ENCODE results near the gene GRK5.

DNA sequence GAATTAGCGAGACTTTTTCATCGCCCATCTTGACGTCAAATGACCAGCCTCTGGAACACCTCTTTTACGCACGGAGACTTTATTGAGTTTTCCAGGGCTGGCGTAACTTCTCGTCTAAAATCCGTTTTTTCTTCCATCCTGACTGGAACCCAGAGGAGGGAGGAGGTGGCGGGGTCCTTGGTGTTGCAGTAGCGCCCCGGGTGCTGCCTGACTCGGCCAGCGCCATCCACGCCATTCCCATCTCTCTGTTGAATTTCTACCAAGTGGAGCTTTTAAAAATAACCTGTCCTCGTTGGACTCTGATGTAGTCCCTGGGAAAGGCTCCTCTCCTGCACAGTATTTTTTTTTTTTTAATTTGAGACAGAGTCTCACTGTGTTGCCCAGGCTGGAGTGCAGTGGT lies 179.3 kb downstream of the GRK5 start:
- TF ChIP-seq, protein P1, sequence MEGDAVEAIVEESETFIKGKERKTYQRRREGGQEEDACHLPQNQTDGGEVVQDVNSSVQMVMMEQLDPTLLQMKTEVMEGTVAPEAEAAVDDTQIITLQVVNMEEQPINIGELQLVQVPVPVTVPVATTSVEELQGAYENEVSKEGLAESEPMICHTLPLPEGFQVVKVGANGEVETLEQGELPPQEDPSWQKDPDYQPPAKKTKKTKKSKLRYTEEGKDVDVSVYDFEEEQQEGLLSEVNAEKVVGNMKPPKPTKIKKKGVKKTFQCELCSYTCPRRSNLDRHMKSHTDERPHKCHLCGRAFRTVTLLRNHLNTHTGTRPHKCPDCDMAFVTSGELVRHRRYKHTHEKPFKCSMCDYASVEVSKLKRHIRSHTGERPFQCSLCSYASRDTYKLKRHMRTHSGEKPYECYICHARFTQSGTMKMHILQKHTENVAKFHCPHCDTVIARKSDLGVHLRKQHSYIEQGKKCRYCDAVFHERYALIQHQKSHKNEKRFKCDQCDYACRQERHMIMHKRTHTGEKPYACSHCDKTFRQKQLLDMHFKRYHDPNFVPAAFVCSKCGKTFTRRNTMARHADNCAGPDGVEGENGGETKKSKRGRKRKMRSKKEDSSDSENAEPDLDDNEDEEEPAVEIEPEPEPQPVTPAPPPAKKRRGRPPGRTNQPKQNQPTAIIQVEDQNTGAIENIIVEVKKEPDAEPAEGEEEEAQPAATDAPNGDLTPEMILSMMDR (conservative IDR thresholded peaks at IDR 0.05; ENCODE audit: low read depth, low read length): no peak
- no peak for TF ChIP-seq EZH2 (IDR thresholded peaks at IDR 0.05; ENCODE audit: low read length, unreplicated experiment)
